Spleen (tissue), 11 donors: ENCODE results near the gene TTC19. TPM values are rescaled to one million over a fixed set of nuclear protein-coding genes. Genes with fewer than 3 reads are reported as not detected.
A peak's percentile ranks its signal among the peaks of the same experiment; 100 is the strongest.

Experiments used
- DNase-seq: peaks from one replicate; pipeline ENCODE4 v3.0.0-alpha.2; 2020
- H3K27ac ChIP-seq, 8 donors: fragments of 200-600 bp; sonication (generic) in 7 of 8; 1 replicate in 4 of 8; 2 replicates in 4 of 8; pipeline versions ENCODE4 v1.5.0 to v1.8.0; 2016 to 2021; ENCODE audit warnings: inconsistent platforms in 4 of 8, mild to moderate bottlenecking in 4 of 8, moderate library complexity in 1 of 8
- H3K27me3 ChIP-seq, 7 donors: fragments of 200-600 bp; sonication (generic) in 6 of 7; replicated peaks in 1 of 7; 1 replicate in 4 of 7; 2 replicates in 3 of 7; pipeline versions ENCODE4 v1.5.0 to v1.8.0; 2016 to 2021; ENCODE audit warnings: inconsistent platforms in 3 of 7, mild to moderate bottlenecking in 1 of 7
- H3K36me3 ChIP-seq, 6 donors: fragments of 200-600 bp; sonication (generic) in 5 of 6; 1 replicate in 4 of 6; 2 replicates in 2 of 6; pipeline versions ENCODE4 v1.5.0 to v1.8.0; 2016 to 2021; ENCODE audit warnings: inconsistent platforms in 2 of 6
- H3K4me1 ChIP-seq, 6 donors: fragments of 200-600 bp; sonication (generic) in 5 of 6; 1 replicate in 3 of 6; 2 replicates in 3 of 6; pipeline versions ENCODE4 v1.5.0 to v1.8.0; 2016 to 2021; ENCODE audit warnings: inconsistent platforms in 3 of 6
- H3K4me3 ChIP-seq, 8 donors: fragments of 200-600 bp; sonication (generic) in 7 of 8; 1 replicate in 4 of 8; 2 replicates in 4 of 8; pipeline versions ENCODE4 v1.5.0 to v1.8.0; 2016 to 2021; ENCODE audit warnings: inconsistent platforms in 4 of 8, mild to moderate bottlenecking in 4 of 8, moderate library complexity in 2 of 8
- H3K9me3 ChIP-seq, 8 donors: fragments of 200-600 bp; sonication (generic) in 7 of 8; 1 replicate in 4 of 8; 2 replicates in 4 of 8; pipeline versions ENCODE4 v1.5.0 to v1.8.0; 2016 to 2021; ENCODE audit warnings: inconsistent platforms in 4 of 8
- POLR2A ChIP-seq, 3 donors: fragments of 450-650 bp; IDR thresholded peaks; one replicate each; pipeline ENCODE4 v1.5.1; 2017; ENCODE audit warnings: antibody characterized with exemption in 3 of 3, mild to moderate bottlenecking in 1 of 3
- POLR2AphosphoS5 ChIP-seq, 3 donors: sonication (generic); formaldehyde crosslinking; IDR thresholded peaks; one replicate each; pipeline ENCODE4 v1.5.1; 2017; ENCODE audit warnings: antibody characterized with exemption in 3 of 3
- WGBS, 5 donors: extraction: QIAGEN DNeasy Blood & Tissue Kit in 3 of 5; methylation state at CpG; one replicate each; pipeline versions ENCODE4 v1.1.5 to v1.1.7; 2013 to 2018; 5-methylcytosine and 5-hydroxymethylcytosine counted together
- intact Hi-C: fragments of 100-400 bp; cut with DNase I; formaldehyde crosslinking; loops from one replicate; pipeline ENCODE4 v1.15.0; 2023; ENCODE audit warnings: low total_unique reads
- polyA plus RNA-seq, 3 donors: library from polyadenylated mRNA; stranded (reverse); fragments of 200-250 nt; gene quantifications; one replicate each; pipeline ENCODE4 v1.2.1, GENCODE V29; 2013
- total RNA-seq, 7 donors: library from RNA; depleted of rRNA in 3 of 7; stranded (reverse); fragments of >200 nt in 3 of 7; fragmentation: NEBNext Ultra II Directional in 4 of 7; extraction: Animal tissue kit (Norgen Biotek cat#: 25700) in 4 of 7; gene quantifications; one replicate each; pipeline versions ENCODE4 v1.1.0 to v1.2.1, GENCODE V29; 2016 to 2021
- TF ChIP-seq, protein P1 (sequence below), 11 experiments: fragments of 200-600 bp in 7 of 11; fragments of 450-650 bp in 4 of 11; sonication (generic) in 4 of 11; IDR thresholded peaks in 8 of 11; conservative IDR thresholded peaks in 3 of 11; 1 replicate in 7 of 11; 2 replicates in 4 of 11; pipeline versions ENCODE4 v1.4.0 to v1.8.0; 2016 to 2021; ENCODE audit warnings: antibody characterized with exemption in 11 of 11, inconsistent platforms in 4 of 11, mild to moderate bottlenecking in 1 of 11
- donor health status: healthy with polysubstance abuse.
- donor health status: DM: no; HTN: no; CAD: no; lungs with moderate emphysema.
- donor health status: DM: no; HTN: no; CAD: no.
- donor health status: Bipolar disorder and iron deficiency.
- donor health status: healthy.
- donor health status: DM: no; HTN: no; CAD: no.
- donor health status: DM: yes; HTN: yes; CAD: no.

Gene TTC19
- total and polyA plus RNA-seq, 10 donors, result 14.6 to 59.9 (median 34.4) TPM

DNA sequence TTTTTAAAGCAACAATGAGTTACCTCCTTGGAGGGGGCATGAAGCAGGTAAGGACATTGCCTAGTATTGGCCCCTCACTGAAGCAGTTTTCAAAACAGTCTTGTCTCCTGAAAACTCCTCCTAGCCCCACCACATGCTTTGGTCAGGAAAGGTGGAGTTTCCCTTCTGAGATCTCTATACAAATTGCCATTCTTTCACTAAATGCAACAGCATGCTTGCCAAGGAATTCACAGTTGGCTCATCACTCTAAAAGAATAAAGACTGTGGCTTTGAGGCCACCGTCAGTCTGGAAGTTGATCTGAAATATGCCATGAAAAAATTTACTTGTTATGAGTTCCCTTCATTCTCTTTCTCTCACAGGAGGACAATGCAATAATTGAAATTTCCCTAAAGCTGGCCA is 4.2 kb downstream of the TTC19 start:
- Histone ChIP-seq H3K27ac (peak overlapping the region in 5 of 8 donors; percentile 22 to 49 (median 38)), H3K9me3 (no peaks in the 10 kb centered on the region), H3K4me1 (peaks cover 12 to 47% (median 31%) of the 10 kb centered on the region in 6 donors), H3K36me3 (peaks cover 0 to 76% (median 70%) of the 10 kb centered on the region in 6 donors), H3K27me3 (no peaks in the 10 kb centered on the region), H3K4me3 (no peak overlapping the region)
- WGBS, 5 donors, result 55 to 81% (median 75%) methylated on average over 1 of the region's 1 CpG
- intact Hi-C loops, result no loop called here
- DNase-seq, result no peak
- TF ChIP-seq, protein P1, sequence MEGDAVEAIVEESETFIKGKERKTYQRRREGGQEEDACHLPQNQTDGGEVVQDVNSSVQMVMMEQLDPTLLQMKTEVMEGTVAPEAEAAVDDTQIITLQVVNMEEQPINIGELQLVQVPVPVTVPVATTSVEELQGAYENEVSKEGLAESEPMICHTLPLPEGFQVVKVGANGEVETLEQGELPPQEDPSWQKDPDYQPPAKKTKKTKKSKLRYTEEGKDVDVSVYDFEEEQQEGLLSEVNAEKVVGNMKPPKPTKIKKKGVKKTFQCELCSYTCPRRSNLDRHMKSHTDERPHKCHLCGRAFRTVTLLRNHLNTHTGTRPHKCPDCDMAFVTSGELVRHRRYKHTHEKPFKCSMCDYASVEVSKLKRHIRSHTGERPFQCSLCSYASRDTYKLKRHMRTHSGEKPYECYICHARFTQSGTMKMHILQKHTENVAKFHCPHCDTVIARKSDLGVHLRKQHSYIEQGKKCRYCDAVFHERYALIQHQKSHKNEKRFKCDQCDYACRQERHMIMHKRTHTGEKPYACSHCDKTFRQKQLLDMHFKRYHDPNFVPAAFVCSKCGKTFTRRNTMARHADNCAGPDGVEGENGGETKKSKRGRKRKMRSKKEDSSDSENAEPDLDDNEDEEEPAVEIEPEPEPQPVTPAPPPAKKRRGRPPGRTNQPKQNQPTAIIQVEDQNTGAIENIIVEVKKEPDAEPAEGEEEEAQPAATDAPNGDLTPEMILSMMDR (IDR thresholded peaks at IDR 0.05 in 8 of 11, conservative IDR thresholded peaks at IDR 0.05 in 3 of 11), result no peak
- no peak for TF ChIP-seq POLR2A (IDR thresholded peaks at IDR 0.05)
- TF ChIP-seq POLR2AphosphoS5 (IDR thresholded peaks at IDR 0.05), result no peak

DNA sequence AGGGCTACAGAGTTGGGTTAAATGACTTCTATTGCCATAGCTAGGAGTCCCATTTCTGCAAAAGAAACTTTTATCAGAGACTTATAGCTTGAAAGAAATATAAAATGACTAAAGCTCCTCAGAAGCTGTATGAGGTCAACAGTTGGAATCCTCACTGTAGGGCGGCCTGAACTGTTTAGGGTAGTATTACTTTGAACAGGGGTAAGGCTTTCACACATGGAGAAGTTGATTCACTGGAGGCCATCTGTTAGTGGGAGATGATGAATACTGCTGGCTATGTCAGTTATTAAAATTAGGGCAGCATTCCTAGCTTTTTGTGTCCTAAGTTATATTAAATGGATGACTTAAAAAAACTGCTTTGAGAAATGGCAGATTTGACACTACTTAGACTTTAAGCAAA is 6.0 kb downstream of the TTC19 start:
- Histone ChIP-seq H3K27ac (no peak overlapping the region), H3K27me3 (no peaks in the 10 kb centered on the region), H3K36me3 (peaks cover 0 to 94% (median 76%) of the 10 kb centered on the region in 6 donors), H3K4me1 (peaks cover 9 to 37% (median 24%) of the 10 kb centered on the region in 6 donors), H3K9me3 (no peaks in the 10 kb centered on the region), H3K4me3 (no peak overlapping the region)
- DNase-seq, result no peak
- WGBS, 5 donors, result 94 to 100% (median 97%) methylated on average over 1 of the region's 1 CpG
- TF ChIP-seq, protein P1 (IDR thresholded peaks at IDR 0.05 in 8 of 11, conservative IDR thresholded peaks at IDR 0.05 in 3 of 11), result no peak
- TF ChIP-seq POLR2AphosphoS5 (IDR thresholded peaks at IDR 0.05), result no peak
- no peak for TF ChIP-seq POLR2A (IDR thresholded peaks at IDR 0.05)
- intact Hi-C loops, result no loop called here

DNA sequence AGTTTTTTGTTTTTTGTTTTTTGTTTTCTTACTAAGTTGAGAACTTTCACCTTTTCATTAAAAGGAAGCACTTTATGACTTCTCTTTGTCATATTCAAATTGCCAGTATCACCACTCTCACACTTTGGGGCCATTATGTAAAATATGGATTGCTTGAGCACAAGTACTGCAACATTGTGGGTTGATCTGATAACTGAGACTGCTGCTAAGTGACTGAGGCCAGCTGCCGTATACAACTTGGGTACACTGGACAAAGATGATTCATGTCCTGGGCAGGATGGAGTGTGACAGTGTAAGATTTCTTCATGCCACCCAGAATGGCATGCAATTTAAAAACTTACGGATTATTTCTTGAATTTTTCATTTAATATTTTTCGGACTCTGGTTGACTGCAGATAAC is 7.8 kb downstream of the TTC19 start:
- peaks cover 0 to 100% (median 74%) of the 10 kb centered on the region in 6 donors for H3K36me3 ChIP-seq
- no peak for DNase-seq
- H3K4me1 ChIP-seq, result peaks cover 0 to 36% (median 16%) of the 10 kb centered on the region in 6 donors
- intact Hi-C loops, result no loop called here
- no peaks in the 10 kb centered on the region for H3K27me3 ChIP-seq
- H3K9me3 ChIP-seq, result no peaks in the 10 kb centered on the region
- 85 to 93% (median 88%) methylated on average over 3 of the region's 3 CpGs for WGBS, 5 donors
- H3K27ac ChIP-seq, result no peak overlapping the region
- no peak overlapping the region for H3K4me3 ChIP-seq
- no peak for TF ChIP-seq POLR2A (IDR thresholded peaks at IDR 0.05)
- TF ChIP-seq, protein P1 (IDR thresholded peaks at IDR 0.05 in 8 of 11, conservative IDR thresholded peaks at IDR 0.05 in 3 of 11), result no peak
- TF ChIP-seq POLR2AphosphoS5 (IDR thresholded peaks at IDR 0.05), result no peak

DNA sequence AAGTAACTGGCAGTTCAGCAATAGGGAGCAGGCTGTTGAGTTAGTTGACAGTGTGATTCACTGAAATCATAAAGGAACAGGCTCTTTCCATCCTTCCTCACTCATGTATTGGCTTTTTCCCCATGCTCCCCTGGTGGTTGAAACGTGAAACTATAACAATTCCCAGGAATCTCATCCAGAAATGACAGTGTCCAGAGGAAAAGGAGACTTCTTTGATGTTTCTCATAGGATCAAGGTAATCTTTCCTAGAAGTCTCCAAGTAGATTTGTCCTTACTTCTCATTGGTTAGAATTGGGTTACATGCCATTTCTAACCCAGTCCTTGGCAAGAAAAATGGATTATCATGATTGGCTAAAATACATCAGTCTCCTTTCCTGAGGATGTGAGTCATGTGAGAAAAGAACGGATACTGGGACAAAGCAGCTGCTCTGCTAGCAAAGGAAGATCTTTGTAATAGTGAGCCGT is 14.4 kb downstream of the TTC19 start:
- H3K4me1 ChIP-seq, result peaks cover 0 to 29% (median 14%) of the 10 kb centered on the region in 6 donors
- no peaks in the 10 kb centered on the region for H3K9me3 ChIP-seq
- intact Hi-C loops, result no loop called here
- DNase-seq, result no peak
- H3K4me3 ChIP-seq, result no peak overlapping the region
- H3K36me3 ChIP-seq, result peaks cover 0 to 97% (median 30%) of the 10 kb centered on the region in 6 donors
- WGBS, 5 donors, result 52 to 75% (median 66%) methylated on average over 3 of the region's 3 CpGs
- peak overlapping the region in 7 of 8 donors; percentile 16 to 49 (median 33) for H3K27ac ChIP-seq
- TF ChIP-seq POLR2AphosphoS5 (IDR thresholded peaks at IDR 0.05) (peak in 1 of 3 donors; percentile 41), POLR2A (IDR thresholded peaks at IDR 0.05) (no peak)
- TF ChIP-seq, protein P1 (IDR thresholded peaks at IDR 0.05 in 8 of 11, conservative IDR thresholded peaks at IDR 0.05 in 3 of 11), result peak in 5 of 11 experiments; percentile 13 to 41 (median 37)
- no peaks in the 10 kb centered on the region for H3K27me3 ChIP-seq
